ENCODE results near the gene DHRS7C. TPM values are rescaled to one million over a fixed set of nuclear protein-coding genes. Genes with fewer than 3 reads are reported as not detected.

The DHRS7C gene
- total RNA-seq, 1 experiment from 2014 or later: not detected

Other genes starting within 250 kb of the DHRS7C start
- 128 and 138 TPM in 2 replicates for gene STX8, start 215.8 kb downstream of the DHRS7C start, total RNA-seq (2014; rRNA removed; shearing (Covaris generic))
- not detected in 2 replicates for gene CFAP52, start 214.9 kb downstream of the DHRS7C start, total RNA-seq (2014; rRNA removed; shearing (Covaris generic))
- 0.29 and 0.63 TPM in 2 replicates for gene USP43, start 146.1 kb downstream of the DHRS7C start, total RNA-seq (2014; rRNA removed; shearing (Covaris generic))
- gene GSG1L2, start 30.5 kb upstream of the DHRS7C start, total RNA-seq (2014; rRNA removed; shearing (Covaris generic)): not detected in 2 replicates
- not detected in 2 replicates for gene GLP2R, start 34.3 kb upstream of the DHRS7C start, total RNA-seq (2014; rRNA removed; shearing (Covaris generic))
- not detected in 2 replicates for gene RCVRN, start 113.7 kb upstream of the DHRS7C start, total RNA-seq (2014; rRNA removed; shearing (Covaris generic))